MCF 10A (cell line): Measurements from ENCODE around the gene NOX5. TPM values are rescaled to one million over a fixed set of nuclear protein-coding genes. Genes with fewer than 3 reads are reported as not detected.

Experiments used
- BruUV-seq: library from RNA; stranded (reverse); fragments of 400-500 nt; replicated peaks from 2 replicates; lab custom pipeline; 2021; lab: Mats Ljungman, UMichigan
- CTCF ChIA-PET: fragments of 300-600 bp; sonication (Branson Sonifier 250); formaldehyde crosslinking; extraction: SDS; loops from one replicate; lab custom pipeline; 2021; ENCODE audit warnings: antibody characterized with exemption, inconsistent platforms; lab: Yijun Ruan, JAX
- POLR2A ChIA-PET: fragments of 300-600, 350-650 bp; sonication (Branson Sonifier 250); formaldehyde crosslinking; extraction: SDS; loops from one replicate; lab custom pipeline; 2020; ENCODE audit warnings: antibody characterized with exemption, inconsistent platforms; lab: Yijun Ruan, JAX
- DNase-seq: peaks from one replicate; pipeline ENCODE4 v3.0.0-alpha.2; 2018; ENCODE audit not compliant: unreplicated experiment
- H3K27ac Mint-ChIP-seq: one replicate; pipeline ENCODE4 v1.8.0; 2022; ENCODE audit warnings: mild to moderate bottlenecking, low read depth, mixed read lengths; ENCODE audit not compliant: unreplicated experiment
- H3K27me3 Mint-ChIP-seq: one replicate; pipeline ENCODE4 v1.8.0; 2022; ENCODE audit warnings: mixed read lengths; ENCODE audit not compliant: insufficient read depth, unreplicated experiment
- H3K36me3 Mint-ChIP-seq: one replicate; pipeline ENCODE4 v1.8.0; 2022; ENCODE audit warnings: mild to moderate bottlenecking, moderate library complexity, mixed read lengths; ENCODE audit not compliant: insufficient read depth, unreplicated experiment
- H3K4me1 Mint-ChIP-seq: one replicate; pipeline ENCODE4 v1.8.0; 2022; ENCODE audit warnings: mixed read lengths; ENCODE audit not compliant: insufficient read depth, unreplicated experiment
- H3K4me3 Mint-ChIP-seq: one replicate; pipeline ENCODE4 v1.8.0; 2022; ENCODE audit warnings: mild to moderate bottlenecking, moderate library complexity, mixed read lengths; ENCODE audit not compliant: unreplicated experiment
- H3K9me3 Mint-ChIP-seq: one replicate; pipeline ENCODE4 v1.8.0; 2022; ENCODE audit warnings: mixed read lengths; ENCODE audit not compliant: unreplicated experiment
- CTCF ChIP-seq: fragments of 200-600 bp; IDR thresholded peaks from one replicate; pipeline ENCODE4 v1.8.0; 2022; ENCODE audit warnings: antibody characterized with exemption, mild to moderate bottlenecking; ENCODE audit not compliant: unreplicated experiment
- intact Hi-C: fragments of 100-400 bp; cut with micrococcal nuclease; formaldehyde crosslinking; loops from 2 replicates; pipeline ENCODE4 v1.14.1; 2022
- total RNA-seq: library from RNA; stranded (reverse); gene quantifications from 2 replicates; pipeline ENCODE4 v1.2.3, GENCODE V29; 2022

The NOX5 gene
- total RNA-seq, 1 experiment from 2014 or later = 1.4 TPM

- ChIA-PET CTCF (interaction anchor here (0.6 kb wide), 2 partner anchors 64 to 557 kb away, joined by 3 to 5 read pairs; partner anchors contain the start of gene GLCE), POLR2A (interaction anchor here (0.8 to 1.1 kb wide), 5 partner anchors 9 to 22 kb away, joined by 3 read pairs; no protein-coding TSS in a partner anchor)
- no TSS peak for BruUV-seq
- peaks cover 26% of the 10 kb centered on the region for H3K4me1 Mint-ChIP-seq
- no peak for DNase-seq
- intact Hi-C loops = no loop called here
- H3K4me3 Mint-ChIP-seq = no peak overlapping the region
- H3K36me3 Mint-ChIP-seq = no peaks in the 10 kb centered on the region
- TF ChIP-seq CTCF = no peak
- no peaks in the 10 kb centered on the region for H3K27me3 Mint-ChIP-seq
- H3K27ac Mint-ChIP-seq = no peak overlapping the region
- no peaks in the 10 kb centered on the region for H3K9me3 Mint-ChIP-seq
Measured at GRCh38 chr15:69096626-69097025, 82.1 kb downstream of the NOX5 start.

GRCh38 chr15:69098771-69099170 lies 84.3 kb downstream of the NOX5 start:
- Mint-ChIP-seq H3K4me1 (peaks cover 15% of the 10 kb centered on the region), H3K36me3 (no peaks in the 10 kb centered on the region), H3K27ac (no peak overlapping the region), H3K27me3 (no peaks in the 10 kb centered on the region), H3K4me3 (no peak overlapping the region), H3K9me3 (no peaks in the 10 kb centered on the region)
- intact Hi-C loops = no loop called here
- no peak for TF ChIP-seq CTCF
- POLR2A ChIA-PET = no interaction called here
- BruUV-seq = no TSS peak
- CTCF ChIA-PET = interaction anchor here (0.6 kb wide), 1 partner anchor 13 kb away, joined by 3 read pairs; no protein-coding TSS in a partner anchor
- DNase-seq = no peak

GRCh38 chr15:69099941-69100340 lies 85.4 kb downstream of the NOX5 start:
- CTCF ChIA-PET = interaction anchor here (0.6 to 0.7 kb wide), 2 partner anchors 16 to 44 kb away, joined by 3 read pairs; no protein-coding TSS in a partner anchor
- no peaks in the 10 kb centered on the region for H3K36me3 Mint-ChIP-seq
- H3K9me3 Mint-ChIP-seq = no peaks in the 10 kb centered on the region
- POLR2A ChIA-PET = interaction anchor here (0.6 to 1.1 kb wide), 2 partner anchors 8 to 14 kb away, joined by 3 to 6 read pairs; no protein-coding TSS in a partner anchor
- intact Hi-C loops = no loop called here
- no peak for DNase-seq
- H3K4me1 Mint-ChIP-seq = peaks cover 10% of the 10 kb centered on the region
- H3K4me3 Mint-ChIP-seq = no peak overlapping the region
- TF ChIP-seq CTCF = no peak
- BruUV-seq = no TSS peak
- no peak overlapping the region for H3K27ac Mint-ChIP-seq
- no peaks in the 10 kb centered on the region for H3K27me3 Mint-ChIP-seq

GRCh38 chr15:69100821-69101220 lies 86.3 kb downstream of the NOX5 start:
- ChIA-PET CTCF (interaction anchor here (0.7 kb wide), 1 partner anchor 45 kb away, joined by 3 read pairs; no protein-coding TSS in a partner anchor), POLR2A (interaction anchor here (1.0 kb wide), 1 partner anchor 26 kb away, joined by 3 read pairs; no protein-coding TSS in a partner anchor)
- H3K36me3 Mint-ChIP-seq = no peaks in the 10 kb centered on the region
- intact Hi-C loops = no loop called here
- no peak for TF ChIP-seq CTCF
- no TSS peak for BruUV-seq
- H3K27ac Mint-ChIP-seq = no peak overlapping the region
- no peak for DNase-seq
- H3K4me1 Mint-ChIP-seq = peaks cover 10% of the 10 kb centered on the region
- no peaks in the 10 kb centered on the region for H3K27me3 Mint-ChIP-seq
- no peak overlapping the region for H3K4me3 Mint-ChIP-seq
- H3K9me3 Mint-ChIP-seq = no peaks in the 10 kb centered on the region
